Loucy (cell line): ENCODE results near the gene PGM2.

Experiments used
- H2AFZ ChIP-seq: fragments of 200-600 bp; sonication (generic); 2 replicates; pipeline ENCODE4 v1.6.0; 2016; ENCODE audit warnings: antibody characterized with exemption, mild to moderate bottlenecking, low read length, moderate library complexity
- H3F3A ChIP-seq: fragments of 200-600 bp; 2 replicates; pipeline ENCODE4 v1.6.0; 2016; ENCODE audit warnings: antibody characterized with exemption, low read depth, mild to moderate bottlenecking
- H3K27me3 ChIP-seq: fragments of 200-600 bp; sonication (generic); 2 replicates; pipeline ENCODE4 v1.6.1; 2014; ENCODE audit warnings: low read length, mild to moderate bottlenecking; ENCODE audit not compliant: insufficient read depth, poor library complexity, severe bottlenecking
- H3K36me3 ChIP-seq: fragments of 200-600 bp; sonication (generic); 2 replicates; pipeline ENCODE4 v1.6.1; 2016; ENCODE audit warnings: low read length; ENCODE audit not compliant: insufficient read depth
- H3K4me1 ChIP-seq: fragments of 200-600 bp; sonication (generic); 2 replicates; pipeline ENCODE4 v1.5.1; 2014; ENCODE audit warnings: low read length, mild to moderate bottlenecking; ENCODE audit not compliant: insufficient read depth, poor library complexity, severe bottlenecking
- H3K4me2 ChIP-seq: fragments of 200-600 bp; sonication (generic); 2 replicates; pipeline ENCODE4 v1.6.0; 2014; ENCODE audit warnings: antibody characterized with exemption, low read length, low read depth, mild to moderate bottlenecking; ENCODE audit not compliant: poor library complexity, severe bottlenecking
- H3K4me3 ChIP-seq: fragments of 200-600 bp; sonication (generic); 2 replicates; pipeline ENCODE4 v1.5.1; 2014; ENCODE audit warnings: low read length, mild to moderate bottlenecking, mixed read lengths; ENCODE audit not compliant: poor library complexity, severe bottlenecking
- H3K79me2 ChIP-seq: fragments of 200-600 bp; sonication (generic); 2 replicates; pipeline ENCODE4 v1.6.1; 2014; ENCODE audit warnings: low read length; ENCODE audit not compliant: insufficient read depth
- H3K9ac ChIP-seq: fragments of 200-600 bp; sonication (generic); 2 replicates; pipeline ENCODE4 v1.6.0; 2014; ENCODE audit warnings: mild to moderate bottlenecking, low read depth, low read length, moderate library complexity; ENCODE audit not compliant: poor library complexity, severe bottlenecking
- H3K9me2 ChIP-seq: fragments of 200-600 bp; sonication (generic); replicated peaks from 2 replicates; pipeline ENCODE4 v1.6.1; 2016; ENCODE audit warnings: low read depth, low read length, mixed read lengths
- H3K9me3 ChIP-seq: fragments of 200-600 bp; sonication (generic); 2 replicates; pipeline ENCODE4 v1.6.1; 2014; ENCODE audit warnings: mild to moderate bottlenecking, antibody characterized with exemption, low read length, low read depth; ENCODE audit not compliant: insufficient read depth
- H4K20me1 ChIP-seq: fragments of 200-600 bp; sonication (generic); 2 replicates; pipeline ENCODE4 v1.6.0; 2014; ENCODE audit warnings: antibody characterized with exemption, low read length, mild to moderate bottlenecking; ENCODE audit not compliant: insufficient read depth, poor library complexity, severe bottlenecking
- CTCF ChIP-seq: fragments of 200-600 bp; sonication (generic); conservative IDR thresholded peaks from 2 replicates; pipeline ENCODE4 v1.5.1; 2014; ENCODE audit warnings: mild to moderate bottlenecking, antibody characterized with exemption, low read length
- EZH2phosphoT487 ChIP-seq: fragments of 200-600 bp; IDR thresholded peaks from 2 replicates; pipeline ENCODE4 v1.6.1; 2018; ENCODE audit warnings: antibody characterized with exemption, mild to moderate bottlenecking, moderate library complexity, borderline replicate concordance

Gene PGM2

GRCh38 chr4:37881811-37882210 is 55.3 kb downstream of the PGM2 start:
- no peak overlapping the region for H2AFZ ChIP-seq

GRCh38 chr4:37882665-37883296 is 56.3 kb downstream of the PGM2 start:
- no peak overlapping the region for H3K4me3 ChIP-seq
- H2AFZ ChIP-seq = no peak overlapping the region
- no peaks in the 10 kb centered on the region for H3K36me3 ChIP-seq
- H3K9me2 ChIP-seq = no peaks in the 10 kb centered on the region
- TF ChIP-seq CTCF (peak; percentile 52), EZH2phosphoT487 (no peak)
- H3F3A ChIP-seq = no peaks in the 10 kb centered on the region
- no peaks in the 10 kb centered on the region for H3K79me2 ChIP-seq
- H3K4me2 ChIP-seq = no peak overlapping the region
- H4K20me1 ChIP-seq = no peaks in the 10 kb centered on the region
- peaks cover 8% of the 10 kb centered on the region for H3K4me1 ChIP-seq
- H3K27me3 ChIP-seq = no peaks in the 10 kb centered on the region
- no peaks in the 10 kb centered on the region for H3K9me3 ChIP-seq
- no peak overlapping the region for H3K9ac ChIP-seq

More at GRCh38 chr4:37881811-37882210, 55.3 kb downstream of the PGM2 start:
- Histone ChIP-seq H3K36me3 (no peaks in the 10 kb centered on the region), H3K79me2 (no peaks in the 10 kb centered on the region), H3K4me2 (no peak overlapping the region), H4K20me1 (no peaks in the 10 kb centered on the region), H3K4me3 (no peak overlapping the region), H3F3A (no peaks in the 10 kb centered on the region), H3K4me1 (peaks cover 8% of the 10 kb centered on the region), H3K27me3 (no peaks in the 10 kb centered on the region), H3K9me3 (no peaks in the 10 kb centered on the region), H3K9me2 (no peaks in the 10 kb centered on the region), H3K9ac (no peak overlapping the region)
- TF ChIP-seq CTCF (no peak), EZH2phosphoT487 (no peak)

GRCh38 chr4:37884855-37885487 is 58.5 kb downstream of the PGM2 start:
- Histone ChIP-seq H3K36me3 (no peaks in the 10 kb centered on the region), H3K9me3 (no peaks in the 10 kb centered on the region), H2AFZ (0 out of 2 replicates have a peak overlapping the region, but pooled peaks have one; percentile 64)

More at GRCh38 chr4:37884855-37885487, 58.5 kb downstream of the PGM2 start:
- H3K9ac ChIP-seq = no peak overlapping the region
- no peaks in the 10 kb centered on the region for H3K27me3 ChIP-seq
- no peaks in the 10 kb centered on the region for H4K20me1 ChIP-seq
- H3F3A ChIP-seq = no peaks in the 10 kb centered on the region
- no peak overlapping the region for H3K4me2 ChIP-seq
- TF ChIP-seq EZH2phosphoT487 (no peak), CTCF (no peak)
- no peaks in the 10 kb centered on the region for H3K9me2 ChIP-seq
- H3K4me3 ChIP-seq = no peak overlapping the region
- peaks cover 8% of the 10 kb centered on the region for H3K4me1 ChIP-seq
- H3K79me2 ChIP-seq = no peaks in the 10 kb centered on the region
